HTERT RPE-1 (cell line): Measurements from ENCODE around the gene MS4A8.
"Not testable (repeated sequence)": the region's sequence is repeated elsewhere in the genome, so short reads cannot be mapped to it uniquely, and the experiment has no call there.

Source experiments
- in situ Hi-C: fragments of 300-500 bp; cut with MboI; formaldehyde crosslinking; loops from 4 replicates; pipeline ENCODE4 v1.14.3; 2020; ENCODE audit warnings: low sequenced_read_pairs

The MS4A8 gene

GRCh38 chr11:60724420-60724819 lies 25.0 kb downstream of the MS4A8 start, which contains the start of gene MS4A18:
TSS of gene MS4A18 (plus strand) at chr11:60724720.
- in situ Hi-C loops, result no loop called here

- in situ Hi-C loops, result no loop called here
Observed at GRCh38 chr11:60725592-60725991, 26.2 kb downstream of the MS4A8 start.

GRCh38 chr11:60731586-60731985 lies 32.2 kb downstream of the MS4A8 start:
- in situ Hi-C loops, result no loop called here

GRCh38 chr11:60734279-60734678 lies 34.9 kb downstream of the MS4A8 start:
- in situ Hi-C loops, result no loop called here

- in situ Hi-C loops, result no loop called here
Observed at GRCh38 chr11:60739114-60739513, 39.7 kb downstream of the MS4A8 start.

GRCh38 chr11:60740573-60740972 lies 41.2 kb downstream of the MS4A8 start:
- in situ Hi-C loops, result no loop called here

GRCh38 chr11:60741421-60741820 lies 42.0 kb downstream of the MS4A8 start:
- in situ Hi-C loops, result no loop called here

- in situ Hi-C loops, result no loop called here
Observed at GRCh38 chr11:60743058-60743457, 43.6 kb downstream of the MS4A8 start.

- in situ Hi-C loops, result no loop called here
Observed at GRCh38 chr11:60744114-60744513, 44.7 kb downstream of the MS4A8 start.

GRCh38 chr11:60747359-60747873 lies 48.0 kb downstream of the MS4A8 start:
- in situ Hi-C loops, result no loop called here

- in situ Hi-C loops, result no loop called here
Observed at GRCh38 chr11:60748225-60748624, 48.8 kb downstream of the MS4A8 start.

GRCh38 chr11:60748821-60749220 lies 49.4 kb downstream of the MS4A8 start:
- in situ Hi-C loops, result no loop called here

- in situ Hi-C loops, result no loop called here
Observed at GRCh38 chr11:60750911-60751310, 51.5 kb downstream of the MS4A8 start.

GRCh38 chr11:60753309-60753708 lies 53.9 kb downstream of the MS4A8 start:
- in situ Hi-C loops, result no loop called here

GRCh38 chr11:60754887-60755286 lies 55.5 kb downstream of the MS4A8 start:
- in situ Hi-C loops, result no loop called here

- in situ Hi-C loops, result no loop called here
Observed at GRCh38 chr11:60756307-60757032, 57.1 kb downstream of the MS4A8 start, which contains the start of gene MS4A15. TSS of gene MS4A15 (plus strand) at chr11:60756867. CDS start at chr11:60763734, 6,867 bp downstream.

- in situ Hi-C loops, result no loop called here
Observed at GRCh38 chr11:60757231-60757800, 57.9 kb downstream of the MS4A8 start.

- in situ Hi-C loops, result not testable (repeated sequence)
Observed at GRCh38 chr11:60758671-60759070, 59.3 kb downstream of the MS4A8 start.

- in situ Hi-C loops, result not testable (repeated sequence)
Observed at GRCh38 chr11:60759438-60760225, 60.2 kb downstream of the MS4A8 start.

- in situ Hi-C loops, result no loop called here
Observed at GRCh38 chr11:60761436-60762190, 62.2 kb downstream of the MS4A8 start.
